Right cardiac atrium (tissue), 5 donors: ENCODE results near the gene VAT1L. TPM values are rescaled to one million over a fixed set of nuclear protein-coding genes. Genes with fewer than 3 reads are reported as not detected.
"Not testable (repeated sequence)": the region's sequence is repeated elsewhere in the genome, so short reads cannot be mapped to it uniquely, and the experiment has no call there.

Source experiments
- ATAC-seq, 2 donors: fragments of 200-7000 bp; cut with Tn5 transposase; one replicate each; pipeline versions ENCODE4 v1.8.0 to v1.9.1; 2020; ENCODE audit warnings: moderate library complexity in 2 of 2, mild to moderate bottlenecking in 1 of 2
- DNase-seq, 3 donors: peaks; one replicate each; pipeline ENCODE4 v3.0.0-alpha.2; 2020
- H3K27ac ChIP-seq: one replicate; pipeline ENCODE4 v1.5.1; 2013; ENCODE audit warnings: mild to moderate bottlenecking, low read length, control low read depth, moderate library complexity
- H3K27me3 ChIP-seq: one replicate; pipeline ENCODE4 v1.6.1; 2013; ENCODE audit not compliant: control insufficient read depth, insufficient read depth
- H3K4me1 ChIP-seq: one replicate; pipeline ENCODE4 v1.6.1; 2013; ENCODE audit warnings: low read length; ENCODE audit not compliant: control insufficient read depth, insufficient read depth
- H3K4me3 ChIP-seq: one replicate; pipeline ENCODE4 v1.5.1; 2013; ENCODE audit warnings: low read length, control low read depth
- H3K9me3 ChIP-seq: one replicate; pipeline ENCODE4 v1.6.1; 2013; ENCODE audit warnings: low read length; ENCODE audit not compliant: control insufficient read depth
- WGBS: extraction: QIAGEN DNeasy Blood & Tissue Kit; methylation state at CpG from one replicate; pipeline ENCODE4 v1.1.7; 2013; 5-methylcytosine and 5-hydroxymethylcytosine counted together
- intact Hi-C, 4 donors: fragments of 100-400 bp; cut with DNase I; formaldehyde crosslinking; loops; one replicate each; pipeline versions ENCODE4 v1.11.0 to v1.14.0; 2022 to 2023
- polyA plus RNA-seq: library from polyadenylated mRNA; stranded (reverse); fragments of 200-250 nt; gene quantifications from one replicate; pipeline ENCODE4 v1.2.3, GENCODE V29; 2013
- total RNA-seq, 4 donors: library from RNA; stranded (reverse); fragmentation: NEBNext Ultra II Directional; extraction: Animal tissue kit (Norgen Biotek cat#: 25700); gene quantifications; one replicate each; pipeline ENCODE4 v1.2.1, GENCODE V29; 2021
- donor health status: healthy with polysubstance abuse.
- donor health status: DM: no; HTN: yes; CAD: no.
- donor health status: DM: no; HTN: no; CAD: no.
- donor health status: DM: no; HTN: yes; CAD: no; lungs with severe emphysema.
- donor health status: DM: yes; HTN: yes; CAD: no.

VAT1L gene
- total and polyA plus RNA-seq, 5 donors, result 7.7 to 40.3 (median 14.5) TPM

DNA sequence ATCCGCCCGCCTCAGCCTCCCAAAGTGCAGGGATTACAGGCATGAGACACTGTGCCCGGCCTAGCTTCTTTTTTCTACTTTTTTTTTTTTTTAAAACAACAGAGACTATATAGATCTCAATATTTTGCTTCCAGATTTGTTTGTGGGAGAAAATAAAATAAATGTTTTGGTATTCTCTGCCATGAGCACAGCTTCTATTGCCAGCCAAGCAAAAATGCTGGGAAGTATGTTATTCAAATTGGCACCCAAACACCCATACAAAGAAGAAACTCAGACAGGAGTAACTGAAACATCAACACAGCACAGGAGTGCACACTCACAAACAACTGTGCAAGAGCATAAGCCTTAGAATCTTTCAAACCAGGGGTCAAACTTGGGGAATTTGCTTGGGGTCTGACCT is 196.7 kb downstream of the VAT1L start:
- no peak for DNase-seq
- ATAC-seq, result no peak
- intact Hi-C loops, result no loop called here
- WGBS, result 89% methylated on average over 3 of the region's 3 CpGs
- Histone ChIP-seq H3K27ac (no peak overlapping the region), H3K27me3 (no peaks in the 10 kb centered on the region), H3K4me3 (no peak overlapping the region), H3K4me1 (no peaks in the 10 kb centered on the region), H3K9me3 (no peaks in the 10 kb centered on the region)

DNA sequence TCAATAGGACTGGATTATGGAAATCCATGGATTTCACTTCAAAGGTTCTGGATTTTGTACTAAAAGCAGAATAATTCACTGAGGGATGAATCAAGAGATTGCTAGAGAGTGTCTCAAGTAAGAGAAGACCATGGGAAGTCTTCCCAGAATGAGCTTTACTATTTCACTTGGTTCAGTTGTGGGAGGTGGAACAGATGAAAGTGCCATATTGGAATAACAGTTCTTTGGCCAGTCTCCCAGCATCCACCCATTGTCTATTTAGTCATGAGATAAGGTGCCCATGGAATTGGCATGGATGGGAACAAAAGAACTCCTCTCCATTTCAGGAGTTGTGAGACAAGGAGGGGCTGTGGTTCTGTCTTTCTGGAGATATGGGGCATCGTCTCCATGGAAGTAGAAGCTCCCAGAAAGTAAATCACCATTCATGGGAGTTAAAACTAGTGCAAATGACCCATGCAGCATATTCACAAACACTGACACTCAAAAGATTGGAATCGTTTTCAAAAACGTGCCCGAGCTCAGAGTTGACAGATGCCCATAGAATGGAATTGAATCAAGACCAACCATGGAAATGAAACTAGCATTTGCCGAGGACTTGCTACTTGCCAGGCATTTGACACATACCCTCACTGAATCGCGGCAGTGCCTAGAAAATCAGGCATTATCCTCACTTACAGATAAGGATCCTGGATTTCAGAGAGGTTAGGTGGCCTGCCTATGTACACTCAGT is 197.8 kb downstream of the VAT1L start:
- Histone ChIP-seq H3K27ac (no peak overlapping the region), H3K4me1 (no peaks in the 10 kb centered on the region), H3K4me3 (no peak overlapping the region), H3K27me3 (no peaks in the 10 kb centered on the region), H3K9me3 (no peaks in the 10 kb centered on the region)
- DNase-seq (no peak), ATAC-seq (no peak)
- intact Hi-C loops, result no loop called here
- WGBS, result 93% methylated on average over 7 of the region's 7 CpGs

DNA sequence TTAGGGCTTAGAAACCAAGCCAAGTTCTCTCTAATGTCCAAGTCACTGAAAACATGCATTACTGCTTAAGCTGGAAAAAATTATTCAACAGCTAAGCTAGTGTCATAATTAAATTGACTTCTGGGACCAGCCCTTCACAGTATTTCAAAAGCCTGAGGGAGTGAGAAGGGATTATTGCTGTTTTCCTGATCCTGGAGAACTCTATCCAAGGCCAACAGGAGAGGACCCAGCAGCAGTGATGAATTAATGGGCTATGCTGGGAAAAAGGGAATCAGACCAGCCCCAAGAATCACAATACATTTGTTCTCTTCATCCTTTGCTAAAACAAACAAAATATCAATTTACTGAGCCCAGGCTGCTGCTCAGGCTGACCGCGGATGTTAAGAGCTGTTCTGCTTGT is 199.4 kb downstream of the VAT1L start:
- Histone ChIP-seq H3K27me3 (no peaks in the 10 kb centered on the region), H3K27ac (no peak overlapping the region), H3K9me3 (no peaks in the 10 kb centered on the region), H3K4me3 (no peak overlapping the region), H3K4me1 (no peaks in the 10 kb centered on the region)
- intact Hi-C loops, result no loop called here
- ATAC-seq (no peak), DNase-seq (no peak)
- 75% methylated on average over 2 of the region's 2 CpGs for WGBS

DNA sequence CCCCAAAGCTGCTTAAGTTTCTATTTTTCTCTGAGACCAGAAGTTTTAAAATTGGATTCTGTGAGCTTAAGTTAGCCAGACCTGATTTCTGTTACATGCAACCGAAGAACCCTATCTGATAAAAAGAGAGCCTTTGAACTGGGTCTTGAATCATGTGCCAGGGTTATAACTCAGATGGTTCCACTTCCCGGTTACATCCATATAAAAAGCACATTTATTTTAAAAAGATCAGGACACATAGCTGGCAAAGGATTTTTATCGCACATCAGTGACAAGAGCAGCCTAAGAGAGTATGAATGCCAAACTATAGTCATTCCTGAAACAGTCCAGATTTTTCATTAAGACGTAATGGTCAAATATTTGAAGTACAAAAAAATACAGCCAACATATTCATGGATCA is 201.5 kb downstream of the VAT1L start:
- Histone ChIP-seq H3K9me3 (no peaks in the 10 kb centered on the region), H3K4me3 (no peak overlapping the region), H3K27ac (no peak overlapping the region), H3K4me1 (no peaks in the 10 kb centered on the region), H3K27me3 (no peaks in the 10 kb centered on the region)
- intact Hi-C loops, result no loop called here
- DNase-seq (no peak), ATAC-seq (no peak)
- 79% methylated on average over 4 of the region's 4 CpGs for WGBS

DNA sequence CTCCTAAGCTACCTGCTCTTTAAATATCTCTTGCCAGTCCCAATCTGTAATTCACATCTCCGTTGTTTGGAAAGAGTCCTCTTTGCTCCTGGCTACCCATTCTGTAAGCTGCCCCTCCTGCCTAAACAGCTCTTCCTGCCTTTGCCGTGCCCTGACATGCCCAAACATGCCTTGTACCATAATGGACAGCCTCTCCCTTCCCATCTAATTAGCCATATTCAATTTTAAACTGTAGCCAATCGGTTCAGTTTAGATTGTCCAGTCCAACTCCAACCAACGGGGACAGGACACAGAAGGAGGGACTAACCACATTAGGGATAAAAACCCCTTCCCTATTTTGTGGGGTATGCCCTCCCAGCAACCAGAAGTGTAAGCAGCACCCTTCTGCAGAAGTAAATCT is 203.3 kb downstream of the VAT1L start:
- no peak overlapping the region for H3K4me3 ChIP-seq
- H3K4me1 ChIP-seq, result no peaks in the 10 kb centered on the region
- H3K27ac ChIP-seq, result no peak overlapping the region
- no peaks in the 10 kb centered on the region for H3K9me3 ChIP-seq
- WGBS, result 72% methylated on average over 4 of the region's 4 CpGs
- intact Hi-C loops, result no loop called here
- no peaks in the 10 kb centered on the region for H3K27me3 ChIP-seq
- no peak for ATAC-seq
- no peak for DNase-seq

DNA sequence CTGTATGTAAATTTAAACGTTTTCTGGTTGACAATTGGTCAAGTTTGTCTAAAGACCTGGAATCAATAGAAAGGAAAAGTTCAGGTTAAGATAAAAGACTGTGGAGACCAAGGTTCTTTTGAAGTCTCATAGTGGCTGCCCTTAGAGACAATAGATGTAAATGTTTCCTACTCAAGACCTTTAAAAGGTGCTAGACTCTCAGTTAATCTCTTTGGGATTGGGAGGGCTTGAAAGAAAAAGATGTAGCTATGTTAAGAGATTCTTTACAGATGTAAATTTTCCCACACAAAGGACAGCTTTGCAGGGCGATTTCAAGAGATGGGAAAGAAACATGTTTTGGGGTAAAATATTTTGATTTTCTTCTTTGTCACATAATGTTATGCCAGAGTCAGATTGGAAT is 204.0 kb downstream of the VAT1L start:
- H3K27ac ChIP-seq, H3K9me3 ChIP-seq, H3K4me1 ChIP-seq, ATAC-seq, H3K4me3 ChIP-seq, intact Hi-C loops, H3K27me3 ChIP-seq, DNase-seq: not testable (repeated sequence)
- WGBS, result 36% methylated on average over 2 of the region's 2 CpGs

DNA sequence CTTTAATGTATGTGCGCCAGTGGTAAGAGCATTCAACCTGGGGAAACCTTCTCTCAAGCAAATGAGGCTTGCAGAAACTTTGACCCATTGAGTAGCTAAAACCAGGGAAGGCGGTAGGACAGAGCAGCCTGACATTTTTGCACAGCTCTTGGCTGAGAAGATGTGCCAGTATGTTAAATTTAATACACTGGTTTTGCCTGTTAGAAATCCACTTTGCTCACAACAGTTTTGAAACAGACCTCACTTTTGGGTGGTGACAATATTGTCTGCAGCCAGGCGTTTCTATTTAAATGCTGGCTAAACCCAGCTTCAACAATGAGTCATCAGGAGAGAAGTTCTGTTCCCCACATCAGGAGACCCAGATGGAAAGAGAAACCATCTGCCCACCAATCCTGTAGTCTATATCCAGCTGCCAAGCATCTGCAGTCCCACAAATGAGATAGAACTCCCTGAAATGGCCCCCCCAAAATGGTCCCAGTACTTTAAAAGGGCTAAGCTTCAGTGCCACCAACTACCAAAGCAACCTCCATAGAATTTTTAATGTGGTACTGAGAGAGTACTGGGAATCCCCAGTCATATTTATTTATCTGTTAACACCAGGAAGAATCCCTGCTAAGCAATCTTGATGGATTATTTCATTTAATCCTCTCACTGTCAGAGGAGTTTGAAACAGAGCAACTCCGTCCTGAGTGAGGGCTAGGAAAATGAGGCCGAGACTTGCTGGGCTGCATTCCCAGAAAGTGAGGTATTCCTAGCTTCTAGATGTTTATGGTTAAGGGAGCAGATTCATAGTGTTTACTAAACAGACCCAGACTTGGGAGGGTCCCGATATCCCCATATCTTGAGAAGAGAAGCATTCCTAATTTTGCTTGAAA is 205.0 kb downstream of the VAT1L start:
- intact Hi-C loops, result no loop called here
- no peaks in the 10 kb centered on the region for H3K4me1 ChIP-seq
- H3K27ac ChIP-seq, result peak overlapping the region; percentile 23
- peak; percentile 70 to 73 for ATAC-seq
- no peak overlapping the region for H3K4me3 ChIP-seq
- DNase-seq, result no peak
- H3K9me3 ChIP-seq, result no peaks in the 10 kb centered on the region
- 43% methylated on average over 6 of the region's 6 CpGs for WGBS
- no peaks in the 10 kb centered on the region for H3K27me3 ChIP-seq

DNA sequence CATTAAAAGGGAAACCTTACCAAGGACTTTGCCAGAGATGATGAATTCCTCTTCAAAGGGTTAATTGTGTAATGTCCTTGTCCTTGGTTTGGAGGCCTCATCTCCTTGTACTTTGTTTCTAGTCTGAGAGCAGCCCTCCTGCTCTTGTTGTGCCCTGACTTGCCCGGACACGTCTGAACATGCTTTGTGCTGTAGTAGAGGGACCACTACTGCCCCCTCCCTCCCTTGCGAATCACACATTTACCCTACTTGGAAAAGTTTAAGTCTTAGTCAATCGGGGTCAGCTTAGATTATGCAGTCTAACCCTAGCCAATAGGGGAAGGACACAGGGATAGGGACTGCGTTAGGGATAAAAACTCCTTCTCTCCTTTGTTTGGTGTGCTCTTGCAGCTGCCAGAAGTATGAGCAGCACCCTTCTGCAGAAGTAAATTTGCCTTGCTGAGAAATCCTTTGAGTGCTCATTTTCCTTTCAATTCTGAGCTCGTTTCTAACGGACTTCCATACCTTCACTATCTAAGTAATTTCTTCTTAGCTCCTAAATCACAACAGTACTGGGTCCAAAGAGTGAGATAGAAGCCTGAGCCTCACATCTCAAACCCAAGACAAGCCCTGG is 207.6 kb downstream of the VAT1L start:
- Histone ChIP-seq H3K4me1 (no peaks in the 10 kb centered on the region), H3K4me3 (no peak overlapping the region), H3K9me3 (no peaks in the 10 kb centered on the region), H3K27me3 (no peaks in the 10 kb centered on the region), H3K27ac (no peak overlapping the region)
- 83% methylated on average over 7 of the region's 7 CpGs for WGBS
- ATAC-seq, result no peak
- DNase-seq, result no peak
- intact Hi-C loops, result no loop called here

DNA sequence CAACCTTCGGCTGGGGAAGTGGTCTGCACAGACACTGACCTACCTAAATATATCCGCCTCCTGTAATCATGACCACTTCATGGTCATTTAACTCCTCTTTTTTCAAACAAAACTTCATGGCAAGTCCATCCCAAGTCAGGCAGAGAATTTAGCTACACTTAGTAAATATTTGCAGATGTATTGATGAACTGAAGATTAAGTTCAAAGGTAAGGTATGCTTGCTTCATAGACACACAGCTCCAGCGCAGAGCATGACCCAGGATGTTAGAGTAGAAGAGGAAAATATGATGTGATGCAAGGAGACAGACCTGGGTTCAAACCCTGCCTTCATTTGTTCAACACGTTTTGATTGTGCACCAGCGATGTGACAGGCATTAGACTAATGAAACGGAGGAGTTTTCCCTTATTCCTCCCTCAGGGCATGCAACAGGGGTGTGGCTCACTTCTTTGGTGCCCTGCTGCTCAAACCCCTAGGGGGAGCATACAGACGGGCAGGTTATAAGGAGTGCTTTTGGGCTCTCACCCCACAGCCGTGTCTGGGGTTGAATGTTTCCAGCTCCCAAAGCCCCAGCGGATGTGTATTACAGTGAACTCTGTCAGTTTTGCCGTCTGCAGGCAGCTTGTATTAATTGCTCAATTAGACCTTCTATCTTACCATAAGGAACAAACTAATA is 210.1 kb downstream of the VAT1L start:
- no peak for ATAC-seq
- WGBS, result 62% methylated on average over 10 of the region's 10 CpGs
- Histone ChIP-seq H3K4me1 (no peaks in the 10 kb centered on the region), H3K9me3 (no peaks in the 10 kb centered on the region), H3K27ac (no peak overlapping the region), H3K4me3 (no peak overlapping the region), H3K27me3 (no peaks in the 10 kb centered on the region)
- no peak for DNase-seq
- intact Hi-C loops, result no loop called here

DNA sequence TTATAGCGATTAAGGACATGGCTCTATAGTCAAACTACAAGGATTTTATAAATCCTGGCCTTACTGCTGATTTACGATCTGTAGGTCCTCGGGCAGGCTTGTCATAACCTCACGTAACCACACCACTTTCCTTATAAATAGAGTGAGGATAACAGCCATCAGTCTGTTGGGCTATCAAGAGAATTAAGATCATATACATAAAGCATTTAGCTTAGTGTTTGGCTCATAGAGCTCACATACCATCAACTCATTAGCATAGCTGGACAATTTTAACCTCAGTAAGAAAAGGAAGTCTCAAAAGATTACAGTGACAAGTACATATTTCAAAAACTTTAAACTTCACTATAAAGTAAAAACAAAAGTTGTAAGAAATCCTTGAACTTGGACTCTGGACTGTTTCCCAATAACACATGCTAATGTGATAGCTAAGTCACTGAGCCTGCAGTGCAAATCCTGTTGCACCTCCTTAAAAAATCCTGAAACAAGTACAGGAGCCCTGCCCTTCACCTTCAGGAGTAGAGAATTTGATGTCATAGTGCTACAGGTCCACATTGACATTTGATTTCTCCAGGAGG is 213.2 kb downstream of the VAT1L start:
- Histone ChIP-seq H3K9me3 (no peaks in the 10 kb centered on the region), H3K27ac (no peak overlapping the region), H3K4me3 (no peak overlapping the region), H3K4me1 (no peaks in the 10 kb centered on the region), H3K27me3 (no peaks in the 10 kb centered on the region)
- intact Hi-C loops, result loop anchor here in 1 of 4 donors (10.0 kb wide), 1 partner anchor 327 kb away; no protein-coding TSS in a partner anchor
- WGBS, result 69% methylated on average over 4 of the region's 4 CpGs
- ATAC-seq (no peak), DNase-seq (no peak)
